HCT116 (cell line): ENCODE results near the gene POLG. TPM values are rescaled to one million over a fixed set of nuclear protein-coding genes. Genes with fewer than 3 reads are reported as not detected.

Experiments used
- ATAC-seq: fragments of 200-7000 bp; cut with Tn5 transposase; 2 replicates; pipeline ENCODE4 v1.9.1; 2020; ENCODE audit warnings: mild to moderate bottlenecking, moderate library complexity
- BruUV-seq: library from RNA; stranded (reverse); fragments of 400-500 nt; replicated peaks from 2 replicates; lab custom pipeline; 2021; lab: Mats Ljungman, UMichigan
- CTCF ChIA-PET: fragments of 300-600 bp; sonication (Branson Sonifier 250); formaldehyde crosslinking; loops from one replicate; lab custom pipeline; 2021; ENCODE audit warnings: antibody characterized with exemption; lab: Charles Lee
- POLR2A ChIA-PET: fragments of 300-600, 350-600 bp; sonication (Branson Sonifier 250); formaldehyde crosslinking; loops from one replicate; lab custom pipeline; 2021; ENCODE audit warnings: antibody characterized with exemption; lab: Charles Lee
- RAD21 ChIA-PET, 2 experiments: fragments of 300-600 bp; sonication (Branson Sonifier 250); formaldehyde crosslinking; loops; one replicate each; lab custom pipeline; 2023; ENCODE audit warnings: low total read pairs in 2 of 2; ENCODE audit not compliant: uncharacterized antibody in 2 of 2, unreplicated experiment in 2 of 2, low non-redundant PET in 1 of 2; lab: Charles Lee
- DNase-seq: peaks from one replicate; pipeline ENCODE4 v3.0.0-alpha.2; 2010; ENCODE audit warnings: low read depth, low spot score
- H2AFZ ChIP-seq: fragments of 200-600 bp; shearing (Covaris generic), sonication (generic); 2 replicates; pipeline ENCODE4 v1.6.1; 2017; ENCODE audit warnings: low read depth, mixed run types, mixed read lengths, antibody characterized with exemption, low read length; ENCODE audit not compliant: poor library complexity, severe bottlenecking
- H3K27ac ChIP-seq: 2 replicates; pipeline ENCODE4 v1.5.1; 2012; ENCODE audit warnings: low read depth, low read length
- H3K27me3 ChIP-seq: fragments of 200-600 bp; sonication (generic); 2 replicates; pipeline ENCODE4 v1.6.1; 2016; ENCODE audit warnings: mixed run types, low read length, mixed read lengths; ENCODE audit not compliant: insufficient read depth
- H3K36me3 ChIP-seq, 2 experiments: fragments of 200-500 bp in 1 of 2; fragments of 200-600 bp in 1 of 2; sonication (Bioruptor generic) in 1 of 2; sonication (generic) in 1 of 2; 2 replicates each; pipeline versions ENCODE4 v1.5.1 to v1.6.1; 2014 to 2016; ENCODE audit warnings: low read length in 2 of 2, inconsistent platforms in 1 of 2, mixed read lengths in 1 of 2, mixed run types in 1 of 2; ENCODE audit not compliant: insufficient read depth in 2 of 2, control insufficient read depth in 1 of 2
- H3K4me1 ChIP-seq, 2 experiments: fragments of 200-600 bp in 1 of 2; sonication (generic) in 1 of 2; 2 replicates each; pipeline versions ENCODE4 v1.5.1 to v1.6.1; 2012 to 2017; ENCODE audit warnings: low read length in 2 of 2, inconsistent platforms in 1 of 2, mild to moderate bottlenecking in 1 of 2, mixed read lengths in 1 of 2, mixed run types in 1 of 2, moderate library complexity in 1 of 2; ENCODE audit not compliant: insufficient read depth in 2 of 2, control insufficient read depth in 1 of 2
- H3K4me2 ChIP-seq: fragments of 200-600 bp; sonication (generic); 2 replicates; pipeline ENCODE4 v1.6.1; 2017; ENCODE audit warnings: mixed run types, low read length, mixed read lengths
- H3K4me3 ChIP-seq, 2 experiments: fragments of 200-600 bp in 1 of 2; sonication (generic) in 1 of 2; replicated peaks in 1 of 2; 2 replicates each; pipeline ENCODE4 v1.5.1; 2011 to 2016; ENCODE audit warnings: low read length in 2 of 2, control low read depth in 1 of 2, low read depth in 1 of 2, mild to moderate bottlenecking in 1 of 2, mixed read lengths in 1 of 2, mixed run types in 1 of 2
- H3K79me2 ChIP-seq: fragments of 200-600 bp; sonication (generic); 2 replicates; pipeline ENCODE4 v1.6.1; 2017; ENCODE audit warnings: mild to moderate bottlenecking, mixed run types, low read length, moderate library complexity, mixed read lengths; ENCODE audit not compliant: insufficient read depth
- H3K9ac ChIP-seq: fragments of 200-600 bp; sonication (generic); 2 replicates; pipeline ENCODE4 v1.6.1; 2016; ENCODE audit warnings: low read length, mixed read lengths
- H3K9me2 ChIP-seq: fragments of 200-600 bp; sonication (generic), shearing (Covaris generic); 2 replicates; pipeline ENCODE4 v1.6.1; 2017; ENCODE audit warnings: mixed run types, mild to moderate bottlenecking, moderate library complexity; ENCODE audit not compliant: insufficient read depth
- H3K9me3 ChIP-seq, 2 experiments: fragments of 200-500 bp in 1 of 2; fragments of 200-600 bp in 1 of 2; sonication (Bioruptor generic) in 1 of 2; sonication (generic) in 1 of 2; 2 replicates each; pipeline ENCODE4 v1.6.1; 2014 to 2017; ENCODE audit warnings: low read length in 2 of 2, mixed read lengths in 2 of 2, inconsistent platforms in 1 of 2, low read depth in 1 of 2, mild to moderate bottlenecking in 1 of 2, mixed run types in 1 of 2, moderate library complexity in 1 of 2; ENCODE audit not compliant: control insufficient read depth in 1 of 2, insufficient read depth in 1 of 2
- H4K20me1 ChIP-seq: fragments of 200-600 bp; sonication (generic), shearing (Covaris generic); 2 replicates; pipeline ENCODE4 v1.6.1; 2017; ENCODE audit warnings: mixed run types, mild to moderate bottlenecking, moderate library complexity; ENCODE audit not compliant: insufficient read depth
- CBX3 ChIP-seq: IDR thresholded peaks from 2 replicates; pipeline ENCODE4 v1.6.1; 2012; ENCODE audit warnings: low read depth
- CEBPB ChIP-seq: IDR thresholded peaks from 2 replicates; pipeline ENCODE4 v1.6.1; 2012; ENCODE audit warnings: low read depth
- CTCF ChIP-seq, 3 experiments: fragments of 200-600 bp in 1 of 3; sonication (generic) in 1 of 3; IDR thresholded peaks in 2 of 3; conservative IDR thresholded peaks in 1 of 3; 2 replicates each; pipeline ENCODE4 v1.5.1; 2012 to 2017; ENCODE audit warnings: low read depth in 2 of 3, low read length in 2 of 3, antibody characterized with exemption in 1 of 3, borderline replicate concordance in 1 of 3, control low read depth in 1 of 3, mild to moderate bottlenecking in 1 of 3, mixed read lengths in 1 of 3, mixed run types in 1 of 3, moderate library complexity in 1 of 3; ENCODE audit not compliant: insufficient read depth in 1 of 3
- EGR1 ChIP-seq: IDR thresholded peaks from 2 replicates; pipeline ENCODE4 v1.6.1; 2012; ENCODE audit warnings: low read depth
- EZH2 ChIP-seq: fragments of 200-600 bp; sonication (generic); IDR thresholded peaks from 2 replicates; pipeline ENCODE4 v1.6.1; 2017; ENCODE audit warnings: antibody characterized with exemption, mixed run types
- EZH2phosphoT487 ChIP-seq: fragments of 200-600 bp; IDR thresholded peaks from 2 replicates; pipeline ENCODE4 v1.6.1; 2018; ENCODE audit warnings: antibody characterized with exemption, borderline replicate concordance
- FOSL1 ChIP-seq: IDR thresholded peaks from 2 replicates; pipeline ENCODE4 v1.6.1; 2012; ENCODE audit warnings: low read depth
- POLR2A ChIP-seq: IDR thresholded peaks from 2 replicates; pipeline ENCODE4 v1.7.0; 2011; ENCODE audit warnings: borderline replicate concordance; ENCODE audit not compliant: insufficient read depth, insufficient read length; ENCODE audit errors: extremely low read depth
- POLR2AphosphoS5 ChIP-seq: IDR thresholded peaks from 2 replicates; pipeline ENCODE4 v1.6.1; 2011; ENCODE audit warnings: mild to moderate bottlenecking, low read depth, low read length, moderate library complexity
- RAD21 ChIP-seq: IDR thresholded peaks from 2 replicates; pipeline ENCODE4 v1.6.1; 2012; ENCODE audit warnings: low read depth, mild to moderate bottlenecking
- SIN3A ChIP-seq: IDR thresholded peaks from 2 replicates; pipeline ENCODE4 v1.6.1; 2012; ENCODE audit warnings: low read depth
- SRF ChIP-seq: IDR thresholded peaks from 2 replicates; pipeline ENCODE4 v1.6.1; 2012; ENCODE audit warnings: low read depth
- YY1 ChIP-seq: IDR thresholded peaks from 2 replicates; pipeline ENCODE4 v1.6.1; 2011; ENCODE audit warnings: low read length, low read depth, moderate library complexity, mild to moderate bottlenecking; ENCODE audit not compliant: insufficient replicate concordance; ENCODE audit errors: extremely low read depth
- ZFX ChIP-seq: fragments of 450-650 bp; IDR thresholded peaks from 2 replicates; pipeline ENCODE4 v1.6.1; 2017
- ZNF274 ChIP-seq: fragments of 200-500 bp; sonication (Bioruptor generic); IDR thresholded peaks from 2 replicates; pipeline ENCODE4 v1.6.1; 2014; ENCODE audit warnings: mild to moderate bottlenecking, low read depth, low read length, inconsistent platforms
- intact Hi-C: fragments of 100-400 bp; cut with micrococcal nuclease; formaldehyde crosslinking; loops from 2 replicates; pipeline ENCODE4 v1.10.0; 2022
- total RNA-seq: library from RNA; stranded (reverse); gene quantifications from one replicate; pipeline ENCODE4 v1.2.1, GENCODE V29; 2021; ENCODE audit not compliant: unreplicated experiment
- TF ChIP-seq, protein P1 (sequence below): IDR thresholded peaks from 2 replicates; pipeline ENCODE4 v1.6.1; 2011; ENCODE audit warnings: mild to moderate bottlenecking, low read length, moderate library complexity; ENCODE audit not compliant: insufficient replicate concordance; ENCODE audit errors: extremely low read depth
- TF ChIP-seq, protein P2 (sequence below): IDR thresholded peaks from 2 replicates; pipeline ENCODE4 v1.6.1; 2012

The POLG gene
- total RNA-seq, 1 experiment from 2014 or later = 72.7 TPM

DNA sequence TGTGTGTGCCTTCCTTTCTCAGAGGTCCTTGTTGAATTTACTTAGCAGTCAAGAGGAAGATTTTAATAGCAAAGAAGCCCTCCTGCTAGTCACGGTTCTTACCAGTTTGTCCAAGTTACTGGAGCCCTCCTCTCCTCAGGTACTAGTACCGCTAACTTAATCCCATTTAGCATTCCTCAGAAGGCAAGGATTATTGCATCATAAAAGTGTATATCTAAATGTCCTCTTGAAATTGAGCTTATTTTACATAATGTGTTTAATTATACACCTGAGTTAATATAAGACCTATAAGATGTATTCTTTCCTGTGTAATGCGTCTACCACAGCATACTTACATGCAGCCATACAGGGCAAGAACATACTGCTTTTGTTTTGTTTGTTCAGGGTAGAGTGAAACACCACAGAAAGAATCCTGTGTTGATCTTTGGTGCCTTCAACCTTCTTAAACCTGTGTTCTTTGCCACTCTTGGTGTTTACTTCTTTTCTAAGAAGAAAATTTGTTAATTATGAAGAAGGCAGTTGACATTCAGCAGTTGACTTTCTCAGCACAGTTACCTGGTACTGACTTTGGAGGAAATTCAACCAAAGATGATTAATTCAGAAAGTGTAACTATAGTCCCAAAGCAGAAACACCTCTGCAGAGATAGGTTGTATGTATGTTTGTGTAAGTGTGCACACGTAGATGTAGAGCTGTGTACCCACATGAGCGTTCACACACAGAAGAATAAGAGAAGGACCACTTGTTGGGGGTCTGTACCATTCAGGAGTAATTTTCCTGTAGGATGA, 33.1 kb downstream of the POLG start:
- DNase-seq = no peak
- Histone ChIP-seq H3K79me2 (no peaks in the 10 kb centered on the region), H2AFZ (no peak overlapping the region), H3K9me2 (no peaks in the 10 kb centered on the region), H3K9me3 (no peaks in the 10 kb centered on the region), H3K27ac (no peak overlapping the region), H3K4me1 (no peaks in the 10 kb centered on the region), H3K27me3 (no peaks in the 10 kb centered on the region), H3K4me3 (no peak overlapping the region), H3K36me3 (peaks cover 29 to 48% of the 10 kb centered on the region in 2 experiments), H3K9ac (no peak overlapping the region), H3K4me2 (no peak overlapping the region), H4K20me1 (no peaks in the 10 kb centered on the region)
- TF ChIP-seq FOSL1 (no peak), ZNF274 (no peak), CEBPB (no peak), EZH2phosphoT487 (no peak), EGR1 (no peak), CBX3 (no peak), SRF (no peak), RAD21 (no peak), POLR2AphosphoS5 (no peak), YY1 (no peak), POLR2A (no peak), CTCF (IDR thresholded peaks at IDR 0.05 in 2 of 3, conservative IDR thresholded peaks at IDR 0.05 in 1 of 3; ENCODE audit: borderline replicate concordance in 1 of 3, insufficient read depth in 1 of 3, low read depth in 2 of 3, low read length in 2 of 3) (no peak), SIN3A (no peak), ZFX (no peak), EZH2 (no peak)
- TF ChIP-seq, protein P1, sequence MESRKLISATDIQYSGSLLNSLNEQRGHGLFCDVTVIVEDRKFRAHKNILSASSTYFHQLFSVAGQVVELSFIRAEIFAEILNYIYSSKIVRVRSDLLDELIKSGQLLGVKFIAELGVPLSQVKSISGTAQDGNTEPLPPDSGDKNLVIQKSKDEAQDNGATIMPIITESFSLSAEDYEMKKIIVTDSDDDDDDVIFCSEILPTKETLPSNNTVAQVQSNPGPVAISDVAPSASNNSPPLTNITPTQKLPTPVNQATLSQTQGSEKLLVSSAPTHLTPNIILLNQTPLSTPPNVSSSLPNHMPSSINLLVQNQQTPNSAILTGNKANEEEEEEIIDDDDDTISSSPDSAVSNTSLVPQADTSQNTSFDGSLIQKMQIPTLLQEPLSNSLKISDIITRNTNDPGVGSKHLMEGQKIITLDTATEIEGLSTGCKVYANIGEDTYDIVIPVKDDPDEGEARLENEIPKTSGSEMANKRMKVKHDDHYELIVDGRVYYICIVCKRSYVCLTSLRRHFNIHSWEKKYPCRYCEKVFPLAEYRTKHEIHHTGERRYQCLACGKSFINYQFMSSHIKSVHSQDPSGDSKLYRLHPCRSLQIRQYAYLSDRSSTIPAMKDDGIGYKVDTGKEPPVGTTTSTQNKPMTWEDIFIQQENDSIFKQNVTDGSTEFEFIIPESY = no peak
- TF ChIP-seq, protein P2, sequence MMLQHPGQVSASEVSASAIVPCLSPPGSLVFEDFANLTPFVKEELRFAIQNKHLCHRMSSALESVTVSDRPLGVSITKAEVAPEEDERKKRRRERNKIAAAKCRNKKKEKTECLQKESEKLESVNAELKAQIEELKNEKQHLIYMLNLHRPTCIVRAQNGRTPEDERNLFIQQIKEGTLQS = no peak
- RAD21 ChIA-PET = no interaction called here
- no peak for ATAC-seq
- CTCF ChIA-PET = interaction anchor here (4.2 kb wide), 1 partner anchor 95 kb away, joined by 60 read pairs; no protein-coding TSS in a partner anchor
- POLR2A ChIA-PET = no interaction called here
- no TSS peak for BruUV-seq
- intact Hi-C loops = no loop called here
